SK-N-SH (cell line): ENCODE measurements around the gene KRTCAP3.

Experiments used
- FOXM1 ChIP-seq: IDR thresholded peaks from 2 replicates; pipeline ENCODE4 v1.4.0; 2012; ENCODE audit warnings: low read depth, mild to moderate bottlenecking
- POLR2AphosphoS5 ChIP-seq: IDR thresholded peaks from 2 replicates; pipeline ENCODE4 v1.6.1; 2012; ENCODE audit warnings: low read depth, low read length
- YY1 ChIP-seq: IDR thresholded peaks from 2 replicates; pipeline ENCODE4 v1.4.0; 2012; ENCODE audit warnings: low read depth, mild to moderate bottlenecking
- TF ChIP-seq, protein P1 (sequence below): fragments of 200-600 bp; sonication (generic); IDR thresholded peaks from 2 replicates; pipeline ENCODE4 v1.6.1; 2017; ENCODE audit warnings: antibody characterized with exemption, mild to moderate bottlenecking, moderate library complexity

DNA sequence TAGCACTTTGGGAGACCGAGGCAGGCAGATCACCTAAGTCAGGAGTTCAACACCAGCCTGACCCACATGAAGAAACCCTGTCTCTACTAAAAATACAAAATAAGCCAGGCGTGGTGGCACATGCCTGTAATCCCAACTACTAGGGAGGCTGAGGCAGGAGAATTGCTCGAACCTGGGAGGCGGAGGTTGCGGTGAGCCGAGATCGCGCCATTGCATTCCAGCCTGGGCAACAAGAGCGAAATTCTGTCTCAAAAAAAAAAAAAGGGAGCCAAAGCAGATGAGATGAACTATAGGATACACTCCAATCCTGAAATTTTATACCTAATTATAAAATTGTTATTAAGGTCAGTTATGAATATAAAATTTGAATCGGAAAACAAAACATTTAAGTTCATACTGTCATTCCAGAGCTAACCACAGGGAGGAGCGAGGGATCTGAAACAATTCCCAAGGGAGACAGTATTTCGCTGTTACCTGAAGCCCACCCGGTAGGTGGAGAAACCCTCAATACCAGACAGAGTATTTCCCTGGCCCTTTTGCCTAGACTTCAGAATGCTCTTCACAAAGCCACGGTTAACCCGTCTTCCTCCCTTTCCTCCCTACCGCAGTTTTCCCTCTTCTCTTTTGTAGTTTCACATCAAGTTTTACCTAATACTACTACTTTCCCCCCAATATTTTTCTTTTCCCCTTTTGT is 34.2 kb upstream of the KRTCAP3 start:
- TF ChIP-seq, protein P1, sequence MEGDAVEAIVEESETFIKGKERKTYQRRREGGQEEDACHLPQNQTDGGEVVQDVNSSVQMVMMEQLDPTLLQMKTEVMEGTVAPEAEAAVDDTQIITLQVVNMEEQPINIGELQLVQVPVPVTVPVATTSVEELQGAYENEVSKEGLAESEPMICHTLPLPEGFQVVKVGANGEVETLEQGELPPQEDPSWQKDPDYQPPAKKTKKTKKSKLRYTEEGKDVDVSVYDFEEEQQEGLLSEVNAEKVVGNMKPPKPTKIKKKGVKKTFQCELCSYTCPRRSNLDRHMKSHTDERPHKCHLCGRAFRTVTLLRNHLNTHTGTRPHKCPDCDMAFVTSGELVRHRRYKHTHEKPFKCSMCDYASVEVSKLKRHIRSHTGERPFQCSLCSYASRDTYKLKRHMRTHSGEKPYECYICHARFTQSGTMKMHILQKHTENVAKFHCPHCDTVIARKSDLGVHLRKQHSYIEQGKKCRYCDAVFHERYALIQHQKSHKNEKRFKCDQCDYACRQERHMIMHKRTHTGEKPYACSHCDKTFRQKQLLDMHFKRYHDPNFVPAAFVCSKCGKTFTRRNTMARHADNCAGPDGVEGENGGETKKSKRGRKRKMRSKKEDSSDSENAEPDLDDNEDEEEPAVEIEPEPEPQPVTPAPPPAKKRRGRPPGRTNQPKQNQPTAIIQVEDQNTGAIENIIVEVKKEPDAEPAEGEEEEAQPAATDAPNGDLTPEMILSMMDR = peak; percentile 79
- no peak for TF ChIP-seq POLR2AphosphoS5
- TF ChIP-seq FOXM1 = no peak
- TF ChIP-seq YY1 = no peak
